A673 (cell line): Measurements from ENCODE around the gene COX18. TPM values are rescaled to one million over a fixed set of nuclear protein-coding genes. Genes with fewer than 3 reads are reported as not detected.

Experiments used
- BruUV-seq: library from RNA; stranded (reverse); fragments of 400-500 nt; replicated peaks from 2 replicates; lab custom pipeline; 2021; lab: Mats Ljungman, UMichigan
- CTCF ChIA-PET: fragments of 300-600 bp; sonication (Branson Sonifier 250); formaldehyde crosslinking; loops from one replicate; lab custom pipeline; 2022; ENCODE audit warnings: antibody characterized with exemption; lab: Charles Lee
- POLR2A ChIA-PET: fragments of 300-600 bp; sonication (Branson Sonifier 250); formaldehyde crosslinking; loops from one replicate; lab custom pipeline; 2022; ENCODE audit warnings: antibody characterized with exemption; ENCODE audit not compliant: low non-redundant PET; lab: Charles Lee
- DNase-seq: peaks from one replicate; pipeline ENCODE4 v3.0.0-alpha.2; 2015; ENCODE audit warnings: low spot score
- H3K27ac ChIP-seq: fragments of 200-600 bp; sonication (generic); 2 replicates; pipeline ENCODE4 v1.5.1; 2016; ENCODE audit warnings: mixed run types, low read depth, mild to moderate bottlenecking, mixed read lengths, antibody characterized with exemption, low read length; ENCODE audit not compliant: poor library complexity, severe bottlenecking
- H3K27me3 ChIP-seq: fragments of 200-600 bp; sonication (generic); replicated peaks from 2 replicates; pipeline ENCODE4 v1.6.1; 2017; ENCODE audit warnings: mixed run types, low read depth, mild to moderate bottlenecking, mixed read lengths, antibody characterized with exemption, low read length; ENCODE audit not compliant: insufficient read depth, poor library complexity
- H3K36me3 ChIP-seq: fragments of 200-600 bp; sonication (generic); 2 replicates; pipeline ENCODE4 v1.6.1; 2016; ENCODE audit warnings: mixed run types, mild to moderate bottlenecking, mixed read lengths, antibody characterized with exemption, low read length; ENCODE audit not compliant: insufficient read depth, poor library complexity, severe bottlenecking
- H3K4me1 ChIP-seq: fragments of 200-600 bp; sonication (generic); 2 replicates; pipeline ENCODE4 v1.6.1; 2017; ENCODE audit warnings: mixed run types, mild to moderate bottlenecking, mixed read lengths, antibody characterized with exemption, low read length; ENCODE audit not compliant: insufficient read depth, poor library complexity, severe bottlenecking
- H3K4me3 ChIP-seq: fragments of 200-600 bp; sonication (generic); 2 replicates; pipeline ENCODE4 v1.5.1; 2016; ENCODE audit warnings: low read depth, mixed run types, mild to moderate bottlenecking, mixed read lengths, low read length; ENCODE audit not compliant: poor library complexity, severe bottlenecking
- H3K9me3 ChIP-seq: fragments of 200-600 bp; sonication (generic); 2 replicates; pipeline ENCODE4 v1.6.1; 2016; ENCODE audit warnings: mixed run types, low read depth, mild to moderate bottlenecking, mixed read lengths, antibody characterized with exemption, low read length; ENCODE audit not compliant: poor library complexity, severe bottlenecking
- EZH2 ChIP-seq: fragments of 200-600 bp; sonication (generic); IDR thresholded peaks from 2 replicates; pipeline ENCODE4 v1.6.1; 2017; ENCODE audit warnings: borderline replicate concordance, low read depth, mild to moderate bottlenecking, mixed read lengths, antibody characterized with exemption, low read length; ENCODE audit not compliant: poor library complexity, severe bottlenecking
- intact Hi-C: fragments of 100-400 bp; cut with micrococcal nuclease; formaldehyde crosslinking; loops from one replicate; pipeline ENCODE4 v1.10.0; 2022; ENCODE audit not compliant: unreplicated experiment
- total RNA-seq: library from RNA; stranded (reverse); gene quantifications from 2 replicates; pipeline ENCODE4 v1.2.3, GENCODE V29; 2021
- TF ChIP-seq, protein P1 (sequence below): fragments of 300-800, 200-600 bp; sonication (generic); conservative IDR thresholded peaks from 2 replicates; pipeline ENCODE4 v1.5.1; 2017; ENCODE audit warnings: low read depth, mild to moderate bottlenecking, antibody characterized with exemption, low read length, moderate library complexity, mixed read lengths

COX18 gene
- total RNA-seq, 1 experiment from 2014 or later: 11.1 TPM

DNA sequence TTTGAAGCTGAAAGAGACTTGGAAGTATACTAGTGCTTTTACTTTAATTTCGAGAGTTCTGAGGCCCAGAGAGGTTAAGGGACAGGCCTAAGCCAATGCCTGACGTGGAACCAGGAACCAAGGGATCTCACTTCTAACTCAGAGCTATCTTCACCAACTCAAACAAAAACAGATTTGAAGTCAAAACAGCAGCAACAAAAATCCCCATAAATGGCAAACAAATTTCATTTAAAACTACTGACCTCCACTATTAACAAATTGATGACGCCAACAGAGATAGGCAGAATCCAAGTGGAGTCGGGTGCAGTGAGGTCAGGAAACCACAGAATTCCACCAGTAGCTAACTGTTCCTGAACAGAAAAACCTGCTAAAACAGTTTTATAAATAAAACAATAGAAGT, 5.0 kb downstream of the COX18 start:
- no peak for DNase-seq
- H3K27me3 ChIP-seq: no peaks in the 10 kb centered on the region
- no TSS peak for BruUV-seq
- no peaks in the 10 kb centered on the region for H3K9me3 ChIP-seq
- POLR2A ChIA-PET: no interaction called here
- H3K4me3 ChIP-seq: no peak overlapping the region
- CTCF ChIA-PET: no interaction called here
- H3K36me3 ChIP-seq: no peaks in the 10 kb centered on the region
- intact Hi-C loops: no loop called here
- no peak overlapping the region for H3K27ac ChIP-seq
- no peak for TF ChIP-seq EZH2
- TF ChIP-seq, protein P1, sequence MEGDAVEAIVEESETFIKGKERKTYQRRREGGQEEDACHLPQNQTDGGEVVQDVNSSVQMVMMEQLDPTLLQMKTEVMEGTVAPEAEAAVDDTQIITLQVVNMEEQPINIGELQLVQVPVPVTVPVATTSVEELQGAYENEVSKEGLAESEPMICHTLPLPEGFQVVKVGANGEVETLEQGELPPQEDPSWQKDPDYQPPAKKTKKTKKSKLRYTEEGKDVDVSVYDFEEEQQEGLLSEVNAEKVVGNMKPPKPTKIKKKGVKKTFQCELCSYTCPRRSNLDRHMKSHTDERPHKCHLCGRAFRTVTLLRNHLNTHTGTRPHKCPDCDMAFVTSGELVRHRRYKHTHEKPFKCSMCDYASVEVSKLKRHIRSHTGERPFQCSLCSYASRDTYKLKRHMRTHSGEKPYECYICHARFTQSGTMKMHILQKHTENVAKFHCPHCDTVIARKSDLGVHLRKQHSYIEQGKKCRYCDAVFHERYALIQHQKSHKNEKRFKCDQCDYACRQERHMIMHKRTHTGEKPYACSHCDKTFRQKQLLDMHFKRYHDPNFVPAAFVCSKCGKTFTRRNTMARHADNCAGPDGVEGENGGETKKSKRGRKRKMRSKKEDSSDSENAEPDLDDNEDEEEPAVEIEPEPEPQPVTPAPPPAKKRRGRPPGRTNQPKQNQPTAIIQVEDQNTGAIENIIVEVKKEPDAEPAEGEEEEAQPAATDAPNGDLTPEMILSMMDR: no peak
- H3K4me1 ChIP-seq: no peaks in the 10 kb centered on the region

DNA sequence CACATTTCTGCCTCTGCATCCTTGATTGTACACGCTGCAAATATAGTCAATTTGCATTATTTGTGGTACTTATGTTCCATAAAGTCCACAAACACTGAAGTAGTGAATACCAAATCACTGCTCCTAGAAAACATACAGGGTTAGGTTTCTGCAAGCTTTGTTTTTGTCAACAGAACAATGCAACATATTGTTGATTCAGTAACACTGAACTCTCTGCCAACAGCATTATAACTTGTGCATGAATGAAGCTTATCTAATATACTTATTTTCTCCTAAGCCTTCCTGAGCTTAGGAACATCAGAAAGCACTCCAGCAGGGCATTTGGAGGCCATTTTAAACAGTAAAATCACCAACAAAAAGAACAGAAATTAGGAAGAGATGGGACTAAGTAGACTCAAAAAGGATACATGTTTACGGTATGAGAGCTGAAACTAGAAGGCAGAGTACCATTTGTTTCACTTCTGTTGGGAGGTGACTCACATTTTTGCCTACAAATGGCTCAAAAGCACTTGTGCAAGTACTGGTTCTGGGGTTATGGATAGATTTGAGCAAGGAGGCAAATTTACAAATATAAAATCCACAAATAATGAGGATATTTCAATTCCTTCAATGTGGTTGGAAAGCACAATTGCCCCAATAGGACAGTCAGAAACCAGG, 14.1 kb downstream of the COX18 start:
- no peak for TF ChIP-seq EZH2
- TF ChIP-seq, protein P1: no peak
- no peak for DNase-seq
- CTCF ChIA-PET: interaction anchor here (0.6 kb wide), 1 partner anchor 202 kb away, joined by 4 read pairs; no protein-coding TSS in a partner anchor
- Histone ChIP-seq H3K4me3 (no peak overlapping the region), H3K9me3 (no peaks in the 10 kb centered on the region), H3K4me1 (no peaks in the 10 kb centered on the region), H3K27me3 (no peaks in the 10 kb centered on the region), H3K36me3 (peaks cover 12% of the 10 kb centered on the region), H3K27ac (no peak overlapping the region)
- BruUV-seq: no TSS peak
- POLR2A ChIA-PET: no interaction called here
- intact Hi-C loops: no loop called here

DNA sequence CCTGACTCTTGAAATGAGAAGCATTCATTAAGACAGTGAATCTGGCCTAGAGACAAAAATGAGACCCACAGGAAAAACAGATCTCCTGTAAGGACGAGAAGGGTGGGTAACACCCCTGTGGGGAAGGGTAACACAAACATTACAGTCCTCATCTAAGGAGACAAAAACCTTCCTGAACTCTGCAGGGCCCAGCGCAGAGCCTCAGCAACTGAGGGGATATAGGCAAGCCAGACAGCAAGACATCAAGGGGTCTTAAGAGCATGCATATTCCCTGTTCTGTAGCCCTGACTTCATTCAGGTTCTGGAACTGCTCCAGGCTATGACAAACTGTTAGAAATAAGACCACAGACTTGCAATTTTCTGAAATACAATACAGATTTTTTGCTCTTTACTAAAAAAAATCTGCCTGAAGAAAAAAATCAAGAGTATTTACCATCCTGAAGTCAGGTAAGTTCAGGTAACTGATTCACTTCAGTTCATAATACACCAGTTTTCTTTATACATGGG, 15.5 kb downstream of the COX18 start:
- Histone ChIP-seq H3K27ac (no peak overlapping the region), H3K36me3 (peaks cover 10% of the 10 kb centered on the region), H3K4me1 (no peaks in the 10 kb centered on the region), H3K4me3 (no peak overlapping the region), H3K27me3 (no peaks in the 10 kb centered on the region), H3K9me3 (no peaks in the 10 kb centered on the region)
- CTCF ChIA-PET: no interaction called here
- no TSS peak for BruUV-seq
- TF ChIP-seq, protein P1: no peak
- TF ChIP-seq EZH2: no peak
- no peak for DNase-seq
- POLR2A ChIA-PET: no interaction called here
- intact Hi-C loops: no loop called here
